GM12875 (cell line): Measurements from ENCODE around the gene PIEZO2.

Source experiments
- H3K4me3 ChIP-seq: one replicate; pipeline ENCODE4 v1.5.1; 2011; ENCODE audit warnings: low read depth, low read length, control low read depth
- CTCF ChIP-seq: IDR thresholded peaks from 2 replicates; pipeline ENCODE4 v1.5.1; 2011; ENCODE audit warnings: low read depth, mild to moderate bottlenecking, control low read depth, inconsistent platforms, low read length, moderate library complexity, borderline replicate concordance; ENCODE audit not compliant: insufficient read depth

PIEZO2 gene

GRCh38 chr18:10707294-10707693 lies 442.1 kb downstream of the PIEZO2 start:
- no peak for TF ChIP-seq CTCF
- H3K4me3 ChIP-seq: no peak overlapping the region

DNA sequence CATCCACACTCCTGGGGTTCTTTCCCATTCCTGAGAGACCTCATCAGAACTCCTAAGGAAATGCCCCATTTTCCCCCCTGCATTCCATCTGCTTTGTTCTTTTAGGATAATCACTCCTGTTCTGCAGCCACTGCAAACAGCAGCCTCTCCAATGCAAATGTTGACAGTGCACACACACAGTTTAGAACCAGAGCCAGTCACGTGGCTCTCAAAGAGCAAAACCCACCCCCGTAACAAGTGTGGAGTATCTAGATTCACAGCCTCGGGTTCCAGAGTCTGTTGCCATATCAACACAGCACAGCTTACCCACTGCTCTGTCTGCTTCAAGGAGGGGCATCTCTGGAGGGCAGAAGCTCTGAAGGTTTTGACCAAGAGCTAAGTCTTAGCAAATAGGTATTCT lies 443.6 kb downstream of the PIEZO2 start:
- no peak for TF ChIP-seq CTCF
- no peak overlapping the region for H3K4me3 ChIP-seq

DNA sequence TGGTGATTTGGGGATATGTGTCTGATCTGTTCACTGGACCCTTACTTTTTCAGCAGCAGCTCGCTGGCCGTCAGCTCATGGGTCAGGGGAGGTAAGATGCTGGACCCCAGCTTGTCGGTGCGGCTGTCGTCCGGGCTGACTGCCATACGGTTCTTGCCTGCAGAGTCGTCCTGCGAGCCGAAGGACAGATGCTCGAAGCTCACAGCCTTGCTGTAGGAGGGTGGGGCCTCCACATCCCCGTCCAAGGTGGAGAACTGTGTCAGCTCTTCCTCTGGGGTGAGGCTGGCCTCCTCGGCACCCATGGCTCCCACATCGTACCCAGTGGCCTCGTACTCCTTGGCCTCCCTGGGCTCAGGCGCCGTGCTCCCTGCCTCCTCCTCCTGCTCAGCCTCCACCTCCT lies 444.1 kb downstream of the PIEZO2 start:
- TF ChIP-seq CTCF: no peak
- no peak overlapping the region for H3K4me3 ChIP-seq

- H3K4me3 ChIP-seq: no peak overlapping the region
- TF ChIP-seq CTCF: no peak
Measured at GRCh38 chr18:10702206-10702605, 447.2 kb downstream of the PIEZO2 start.

- H3K4me3 ChIP-seq: no peak overlapping the region
- no peak for TF ChIP-seq CTCF
Measured at GRCh38 chr18:10690366-10690765, 459.0 kb downstream of the PIEZO2 start.

DNA sequence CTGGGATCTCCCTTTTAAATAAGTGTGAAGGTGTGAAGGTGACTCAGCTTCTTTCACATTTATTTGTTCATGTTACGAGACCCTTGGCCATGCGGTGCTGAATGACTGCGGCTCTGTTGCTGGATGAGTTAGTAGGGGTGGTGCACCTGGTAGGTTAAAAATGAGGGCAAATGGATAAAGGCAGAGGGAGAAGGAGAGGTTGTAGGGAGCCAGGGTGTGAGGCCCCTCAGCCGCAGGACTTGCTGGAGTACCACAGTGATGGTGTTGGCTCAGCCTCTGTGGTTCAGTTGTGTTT lies 459.4 kb downstream of the PIEZO2 start:
- no peak overlapping the region for H3K4me3 ChIP-seq

More for the DNA sequence above, 459.4 kb downstream of the PIEZO2 start:
- TF ChIP-seq CTCF: no peak
